Fibroblast of lung (primary cell): ENCODE measurements around the gene ARPC2. TPM values are rescaled to one million over a fixed set of nuclear protein-coding genes. Genes with fewer than 3 reads are reported as not detected.

Source experiments
- DNase-seq, 2 donors: peaks; one replicate each; pipeline versions ENCODE4 v3.0.0 to v3.0.0-alpha.2; 2010; ENCODE audit warnings: low read depth in 2 of 2
- H2AFZ ChIP-seq: 2 replicates; pipeline ENCODE4 v1.5.1; 2012; ENCODE audit warnings: low read length, control low read depth, inconsistent platforms
- H3K27ac ChIP-seq: 2 replicates; pipeline ENCODE4 v1.5.1; 2011; ENCODE audit warnings: low read length, control low read depth; ENCODE audit not compliant: insufficient read depth
- H3K27me3 ChIP-seq: 2 replicates; pipeline ENCODE4 v1.5.1; 2011; ENCODE audit warnings: mild to moderate bottlenecking, low read length; ENCODE audit not compliant: control insufficient read depth, insufficient read depth
- H3K36me3 ChIP-seq: 2 replicates; pipeline ENCODE4 v1.5.1; 2011; ENCODE audit warnings: low read length; ENCODE audit not compliant: control insufficient read depth, insufficient read depth
- H3K4me1 ChIP-seq: 2 replicates; pipeline ENCODE4 v1.5.1; 2011; ENCODE audit warnings: low read length; ENCODE audit not compliant: control insufficient read depth, insufficient read depth; ENCODE audit errors: extremely low read depth
- H3K4me2 ChIP-seq: 2 replicates; pipeline ENCODE4 v1.5.1; 2011; ENCODE audit warnings: low read length, control low read depth; ENCODE audit not compliant: insufficient read depth; ENCODE audit errors: extremely low read depth
- H3K4me3 ChIP-seq, 4 experiments: fragments of 200-600 bp in 1 of 4; sonication (generic) in 1 of 4; replicated peaks in 1 of 4; 2 replicates each; pipeline ENCODE4 v1.5.1; 2011 to 2016; ENCODE audit warnings: low read length in 4 of 4, low read depth in 3 of 4, mild to moderate bottlenecking in 3 of 4, control low read depth in 2 of 4, inconsistent platforms in 1 of 4, mixed read lengths in 1 of 4; ENCODE audit not compliant: insufficient read depth in 1 of 4; ENCODE audit errors: control extremely low read depth in 1 of 4
- H3K79me2 ChIP-seq: 2 replicates; pipeline ENCODE4 v1.5.1; 2012; ENCODE audit warnings: mild to moderate bottlenecking, low read length, inconsistent platforms; ENCODE audit not compliant: control insufficient read depth, insufficient read depth
- H3K9ac ChIP-seq: 2 replicates; pipeline ENCODE4 v1.5.1; 2011; ENCODE audit warnings: mild to moderate bottlenecking, low read length, control low read depth; ENCODE audit not compliant: insufficient read depth
- H3K9me3 ChIP-seq: 2 replicates; pipeline ENCODE4 v1.5.1; 2012; ENCODE audit warnings: low read depth, low read length; ENCODE audit not compliant: control insufficient read depth, insufficient read depth
- H4K20me1 ChIP-seq: 2 replicates; pipeline ENCODE4 v1.5.1; 2011; ENCODE audit warnings: low read length; ENCODE audit not compliant: control insufficient read depth, insufficient read depth; ENCODE audit errors: extremely low read depth
- EZH2 ChIP-seq: IDR thresholded peaks from 2 replicates; pipeline ENCODE4 v1.5.1; 2012; ENCODE audit warnings: low read length, control low read depth, mild to moderate bottlenecking; ENCODE audit errors: missing control alignments
- polyA plus RNA-seq, 2 donors: library from polyadenylated mRNA; depleted of rRNA in 1 of 2; stranded (reverse) in 1 of 2; unstranded in 1 of 2; fragments of >200 nt; gene quantifications; 2 replicates each; pipeline ENCODE4 v1.2.1, GENCODE V29; 2011 to 2012; ENCODE audit warnings: missing spikeins in 1 of 2
- total RNA-seq: library from RNA; depleted of rRNA; stranded (reverse); fragments of >200 nt; gene quantifications from 2 replicates; pipeline ENCODE4 v1.2.1, GENCODE V29; 2014
- TF ChIP-seq, protein P1 (sequence below), 2 donors: IDR thresholded peaks in 1 of 2; conservative IDR thresholded peaks in 1 of 2; 1 replicate in 1 of 2; 2 replicates in 1 of 2; pipeline ENCODE4 v1.5.1; 2011 to 2012; ENCODE audit warnings: low read length in 2 of 2, control low read depth in 1 of 2, inconsistent platforms in 1 of 2, low read depth in 1 of 2, mild to moderate bottlenecking in 1 of 2

Gene ARPC2
- total and polyA plus RNA-seq, 2 donors (not counting 1 experiment from before 2014, with no cell fraction given): 199 to 893 TPM

DNA sequence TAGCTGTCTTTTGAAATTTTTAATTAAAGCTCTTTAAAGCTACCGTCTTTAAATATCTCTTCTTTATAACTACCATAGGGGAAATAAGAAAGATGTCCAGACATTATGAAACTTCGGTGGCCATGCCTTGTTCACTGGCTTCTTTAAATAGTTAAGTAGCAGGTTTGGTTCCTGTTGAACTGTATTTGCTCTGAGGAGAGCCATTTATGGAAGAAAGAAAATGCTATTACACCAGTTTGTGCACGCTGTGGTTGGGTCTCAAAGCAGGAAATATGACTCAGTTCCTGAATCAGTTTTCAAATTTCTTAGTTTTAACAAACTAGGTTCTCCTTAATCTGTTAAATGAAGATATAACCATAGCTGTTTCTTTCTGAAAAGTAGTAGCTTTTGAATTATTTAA lies 12.2 kb downstream of the ARPC2 start:
- H3K27me3 ChIP-seq: no peaks in the 10 kb centered on the region
- TF ChIP-seq EZH2: no peak
- TF ChIP-seq, protein P1, sequence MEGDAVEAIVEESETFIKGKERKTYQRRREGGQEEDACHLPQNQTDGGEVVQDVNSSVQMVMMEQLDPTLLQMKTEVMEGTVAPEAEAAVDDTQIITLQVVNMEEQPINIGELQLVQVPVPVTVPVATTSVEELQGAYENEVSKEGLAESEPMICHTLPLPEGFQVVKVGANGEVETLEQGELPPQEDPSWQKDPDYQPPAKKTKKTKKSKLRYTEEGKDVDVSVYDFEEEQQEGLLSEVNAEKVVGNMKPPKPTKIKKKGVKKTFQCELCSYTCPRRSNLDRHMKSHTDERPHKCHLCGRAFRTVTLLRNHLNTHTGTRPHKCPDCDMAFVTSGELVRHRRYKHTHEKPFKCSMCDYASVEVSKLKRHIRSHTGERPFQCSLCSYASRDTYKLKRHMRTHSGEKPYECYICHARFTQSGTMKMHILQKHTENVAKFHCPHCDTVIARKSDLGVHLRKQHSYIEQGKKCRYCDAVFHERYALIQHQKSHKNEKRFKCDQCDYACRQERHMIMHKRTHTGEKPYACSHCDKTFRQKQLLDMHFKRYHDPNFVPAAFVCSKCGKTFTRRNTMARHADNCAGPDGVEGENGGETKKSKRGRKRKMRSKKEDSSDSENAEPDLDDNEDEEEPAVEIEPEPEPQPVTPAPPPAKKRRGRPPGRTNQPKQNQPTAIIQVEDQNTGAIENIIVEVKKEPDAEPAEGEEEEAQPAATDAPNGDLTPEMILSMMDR (conservative IDR thresholded peaks at IDR 0.05 in 1 of 2, IDR thresholded peaks at IDR 0.05 in 1 of 2; ENCODE audit: low read depth in 1 of 2, low read length in 2 of 2): no peak
- H3K36me3 ChIP-seq: peaks cover 14% of the 10 kb centered on the region
- no peak overlapping the region for H3K4me3 ChIP-seq
- H3K4me2 ChIP-seq: peak overlapping the region; percentile 11
- peaks cover 50% of the 10 kb centered on the region for H3K79me2 ChIP-seq
- H2AFZ ChIP-seq: no peak overlapping the region
- DNase-seq: peak; percentile 82 to 92
- H3K9ac ChIP-seq: no peak overlapping the region
- H3K9me3 ChIP-seq: no peaks in the 10 kb centered on the region
- peaks cover 13% of the 10 kb centered on the region for H3K4me1 ChIP-seq
- no peak overlapping the region for H3K27ac ChIP-seq
- H4K20me1 ChIP-seq: no peaks in the 10 kb centered on the region

DNA sequence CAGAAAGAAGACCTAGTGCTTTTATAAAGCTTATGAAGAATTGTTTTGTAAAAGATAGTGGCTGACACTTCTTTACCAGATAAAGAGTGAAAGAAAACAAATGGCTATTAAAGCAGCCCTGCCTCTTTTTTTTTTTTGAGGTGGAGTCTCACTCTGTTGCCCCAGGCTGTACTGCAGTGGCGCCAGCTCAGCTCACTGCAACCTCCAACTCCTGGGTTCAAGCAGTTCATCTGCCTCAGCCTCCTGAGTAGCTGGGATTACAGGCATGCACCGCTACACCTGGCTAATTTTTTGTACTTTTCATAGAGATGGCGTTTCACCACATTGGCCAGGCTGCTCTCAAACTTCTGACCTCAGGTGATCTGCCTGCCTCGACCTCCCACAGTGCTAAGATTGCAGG lies 12.9 kb downstream of the ARPC2 start:
- H3K79me2 ChIP-seq: peaks cover 44% of the 10 kb centered on the region
- H3K9ac ChIP-seq: no peak overlapping the region
- H3K27me3 ChIP-seq: no peaks in the 10 kb centered on the region
- no peak overlapping the region for H3K4me3 ChIP-seq
- TF ChIP-seq, protein P1 (conservative IDR thresholded peaks at IDR 0.05 in 1 of 2, IDR thresholded peaks at IDR 0.05 in 1 of 2; ENCODE audit: low read depth in 1 of 2, low read length in 2 of 2): no peak
- H2AFZ ChIP-seq: no peak overlapping the region
- H3K4me1 ChIP-seq: peaks cover 13% of the 10 kb centered on the region
- no peaks in the 10 kb centered on the region for H3K9me3 ChIP-seq
- peaks cover 12% of the 10 kb centered on the region for H3K36me3 ChIP-seq
- H3K4me2 ChIP-seq: no peak overlapping the region
- no peak overlapping the region for H3K27ac ChIP-seq
- no peak for DNase-seq
- H4K20me1 ChIP-seq: no peaks in the 10 kb centered on the region

DNA sequence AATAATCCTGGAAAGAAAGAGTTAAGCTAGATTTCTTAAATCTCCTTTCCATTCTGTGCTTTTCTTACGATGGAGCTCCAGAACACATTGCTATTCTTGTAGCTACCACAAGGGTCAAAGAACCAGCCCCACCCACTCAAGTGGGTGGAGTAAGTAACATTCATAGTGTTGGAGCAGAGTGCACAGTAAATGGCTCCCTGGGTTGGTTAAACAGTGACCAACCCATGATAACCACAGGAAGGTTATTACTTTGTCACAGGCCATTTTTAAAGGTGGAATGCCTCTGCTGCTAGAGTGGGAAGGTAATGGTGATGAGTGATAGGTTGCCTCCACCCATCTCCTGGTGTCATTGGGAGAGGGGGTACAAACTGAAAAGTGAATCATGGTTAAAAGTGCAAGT lies 13.9 kb downstream of the ARPC2 start:
- peaks cover 15% of the 10 kb centered on the region for H3K36me3 ChIP-seq
- TF ChIP-seq, protein P1 (conservative IDR thresholded peaks at IDR 0.05 in 1 of 2, IDR thresholded peaks at IDR 0.05 in 1 of 2; ENCODE audit: low read depth in 1 of 2, low read length in 2 of 2): peak; percentile 18 to 20
- TF ChIP-seq EZH2: no peak
- peak; percentile 47 to 74 for DNase-seq

More for the DNA sequence above, 13.9 kb downstream of the ARPC2 start:
- Histone ChIP-seq H3K4me3 (no peak overlapping the region), H3K79me2 (peaks cover 34% of the 10 kb centered on the region), H4K20me1 (no peaks in the 10 kb centered on the region), H3K27ac (no peak overlapping the region), H3K4me2 (no peak overlapping the region), H3K9me3 (no peaks in the 10 kb centered on the region), H3K4me1 (peaks cover 13% of the 10 kb centered on the region), H2AFZ (no peak overlapping the region), H3K27me3 (no peaks in the 10 kb centered on the region), H3K9ac (no peak overlapping the region)
